HEK293 (cell line): ENCODE data around the gene TTLL5.

Source experiments
- CTCF ChIA-PET: fragments of 350-600 bp; formaldehyde crosslinking; extraction: SDS; loops from one replicate; lab custom pipeline; 2021; ENCODE audit warnings: antibody characterized with exemption; lab: Yijun Ruan, JAX
- POLR2A ChIA-PET: fragments of 300-600 bp; formaldehyde crosslinking; extraction: SDS; loops from one replicate; lab custom pipeline; 2020; ENCODE audit warnings: antibody characterized with exemption, inconsistent platforms; lab: Yijun Ruan, JAX
- H3K27ac ChIP-seq: fragments of 200-500 bp; sonication (Bioruptor generic); 2 replicates; pipeline ENCODE4 v1.5.1; 2014; ENCODE audit warnings: low read depth, low read length, control low read depth, inconsistent platforms; ENCODE audit errors: extremely low read depth
- H3K36me3 ChIP-seq, 2 experiments: fragments of 200-500 bp in 1 of 2; sonication (Bioruptor generic) in 1 of 2; 1 replicate in 1 of 2; 2 replicates in 1 of 2; pipeline ENCODE4 v1.5.1; 2014 to 2017; ENCODE audit warnings: inconsistent platforms in 2 of 2, low read length in 2 of 2; ENCODE audit not compliant: control insufficient read depth in 2 of 2, insufficient read depth in 1 of 2
- H3K4me1 ChIP-seq: fragments of 200-500 bp; sonication (Bioruptor generic); 2 replicates; pipeline ENCODE4 v1.5.1; 2014; ENCODE audit warnings: mild to moderate bottlenecking, low read length, inconsistent platforms; ENCODE audit not compliant: control insufficient read depth, insufficient read depth
- H3K4me3 ChIP-seq: 2 replicates; pipeline ENCODE4 v1.5.1; 2011; ENCODE audit warnings: low read depth, mild to moderate bottlenecking, control low read depth, low read length, moderate library complexity
- H3K9me3 ChIP-seq: fragments of 200-500 bp; sonication (Bioruptor generic); 2 replicates; pipeline ENCODE4 v1.5.1; 2014; ENCODE audit warnings: low read depth, low read length, inconsistent platforms; ENCODE audit not compliant: control insufficient read depth, insufficient read depth
- CTCF ChIP-seq: fragments of 450-650 bp; formaldehyde crosslinking; IDR thresholded peaks from 2 replicates; pipeline ENCODE4 v1.5.1; 2016; ENCODE audit warnings: missing biosample characterization, missing genetic modification characterization
- MEIS1 ChIP-seq: sonication (generic); formaldehyde crosslinking; IDR thresholded peaks from 2 replicates; pipeline ENCODE4 v1.8.1; 2022; ENCODE audit warnings: missing genetic modification reagents, mild to moderate bottlenecking, borderline replicate concordance
- WT1 ChIP-seq: fragments of 450-650 bp; formaldehyde crosslinking; IDR thresholded peaks from 2 replicates; pipeline ENCODE4 v1.5.1; 2016; ENCODE audit warnings: missing biosample characterization, missing genetic modification characterization
- ZNF121 ChIP-seq: fragments of 450-650 bp; formaldehyde crosslinking; IDR thresholded peaks from 2 replicates; pipeline ENCODE4 v1.5.1; 2016; ENCODE audit warnings: missing biosample characterization, missing genetic modification characterization
- ZNF157 ChIP-seq: fragments of 450-650 bp; formaldehyde crosslinking; IDR thresholded peaks from 2 replicates; pipeline ENCODE4 v1.5.1; 2016; ENCODE audit warnings: missing biosample characterization, missing genetic modification characterization
- ZNF518A ChIP-seq: fragments of 450-650 bp; formaldehyde crosslinking; conservative IDR thresholded peaks from 2 replicates; pipeline ENCODE4 v1.5.1; 2016; ENCODE audit warnings: low read depth, missing biosample characterization, missing genetic modification characterization
- ZNF561 ChIP-seq: fragments of 450-650 bp; IDR thresholded peaks from 2 replicates; pipeline ENCODE4 v1.5.1; 2018; ENCODE audit warnings: missing biosample characterization, missing genetic modification characterization, borderline replicate concordance
- ZNF654 ChIP-seq: fragments of 450-650 bp; formaldehyde crosslinking; IDR thresholded peaks from 2 replicates; pipeline ENCODE4 v1.5.1; 2016; ENCODE audit warnings: low read depth, missing biosample characterization, missing genetic modification characterization
- ZNF660 ChIP-seq: fragments of 450-650 bp; IDR thresholded peaks from 2 replicates; pipeline ENCODE4 v1.5.1; 2018; ENCODE audit warnings: missing biosample characterization, mild to moderate bottlenecking, missing genetic modification characterization
- ZNF707 ChIP-seq: fragments of 450-650 bp; formaldehyde crosslinking; IDR thresholded peaks from 2 replicates; pipeline ENCODE4 v1.5.1; 2016; ENCODE audit warnings: missing biosample characterization, missing genetic modification characterization
- ZNF843 ChIP-seq: fragments of 450-650 bp; formaldehyde crosslinking; IDR thresholded peaks from 2 replicates; pipeline ENCODE4 v1.5.1; 2016; ENCODE audit warnings: missing biosample characterization, missing genetic modification characterization
- ZSCAN23 ChIP-seq: fragments of 450-650 bp; formaldehyde crosslinking; IDR thresholded peaks from 2 replicates; pipeline ENCODE4 v1.5.1; 2016; ENCODE audit warnings: missing biosample characterization, missing genetic modification characterization
- TF ChIP-seq, protein P1 (sequence below): fragments of 450-650 bp; formaldehyde crosslinking; IDR thresholded peaks from 2 replicates; pipeline ENCODE4 v1.5.1; 2017; ENCODE audit warnings: missing biosample characterization, missing genetic modification characterization

Gene TTLL5

DNA sequence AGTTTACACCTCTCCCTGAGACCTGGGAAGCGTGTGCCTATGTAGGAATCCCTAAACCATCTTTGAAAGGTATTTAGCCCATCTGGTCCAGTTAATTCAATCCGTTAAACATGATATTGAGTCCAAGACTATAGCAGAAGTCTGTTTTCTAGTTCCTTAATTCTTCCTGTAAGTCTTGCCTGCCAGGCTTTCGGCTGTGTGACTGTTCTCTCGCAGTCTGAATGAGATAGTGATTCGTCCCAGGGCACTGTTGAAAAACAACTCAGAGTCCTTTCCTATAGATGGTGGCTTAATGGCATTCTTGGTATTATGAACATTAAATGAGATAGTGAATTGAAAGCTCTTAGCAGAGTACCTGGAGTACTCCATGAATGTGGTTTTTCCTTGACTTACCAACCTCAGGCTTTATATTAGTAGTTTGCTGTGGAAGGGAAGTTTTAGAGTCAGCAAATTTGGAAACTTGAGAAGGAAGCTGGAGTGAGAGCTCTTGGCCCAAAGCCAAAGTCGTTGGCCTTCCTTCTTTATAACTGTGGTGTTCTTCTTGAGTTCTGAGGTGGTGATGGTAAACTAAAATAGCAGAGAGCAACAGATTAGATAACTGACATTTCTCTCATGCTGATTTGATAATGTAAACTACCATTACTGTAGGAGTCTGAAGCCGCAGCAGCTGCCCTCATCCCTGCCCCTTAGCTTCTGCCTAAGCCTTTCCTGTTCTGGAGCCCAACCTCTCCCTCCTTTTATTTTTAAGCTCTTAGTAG, 244.3 kb downstream of the TTLL5 start (continued):
- TF ChIP-seq MEIS1 (no peak), ZNF157 (tag by site-specific recombination) (no peak)

- Histone ChIP-seq H3K27ac (peak overlapping the region; percentile 44; the same call in 1 of the 2 replicates), H3K4me3 (no peak overlapping the region), H3K36me3 (peaks cover 0 to 10% of the 10 kb centered on the region in 2 experiments; a peak in 2 of 3 replicates), H3K4me1 (peaks cover 17% of the 10 kb centered on the region), H3K9me3 (no peaks in the 10 kb centered on the region)
- ChIA-PET CTCF (interaction anchor here (0.6 to 6.6 kb wide), 42 partner anchors 9 to 720 kb away, joined by 3 to 82 read pairs (median 6); partner anchors contain the start of gene TGFB3), POLR2A (no interaction called here)
- TF ChIP-seq ZNF707 (tag by site-specific recombination): peak; percentile 80
- no peak for TF ChIP-seq ZSCAN23 (tag by site-specific recombination)
Observed at GRCh38 chr14:75906228-75906627, 245.2 kb downstream of the TTLL5 start.

- TF ChIP-seq CTCF (tag by site-specific recombination) (0 out of 2 replicates have a peak, but pooled peaks have one; percentile 6), ZNF654 (tag by site-specific recombination) (peak; percentile 53), WT1 (no peak)
- CTCF ChIA-PET: interaction anchor here (0.6 to 6.6 kb wide), 42 partner anchors 9 to 1629 kb away, joined by 3 to 82 read pairs (median 6); partner anchors contain the start of gene TGFB3
- Histone ChIP-seq H3K9me3 (no peaks in the 10 kb centered on the region), H3K4me3 (no peak overlapping the region), H3K27ac (no peak overlapping the region), H3K36me3 (peaks cover 0 to 10% of the 10 kb centered on the region in 2 experiments; a peak in 2 of 3 replicates), H3K4me1 (peaks cover 17% of the 10 kb centered on the region)
- POLR2A ChIA-PET: no interaction called here
Observed at GRCh38 chr14:75906680-75907280, 245.7 kb downstream of the TTLL5 start.

GRCh38 chr14:75907756-75908359, 246.8 kb downstream of the TTLL5 start:
- Histone ChIP-seq H3K4me1 (peaks cover 17% of the 10 kb centered on the region), H3K9me3 (no peaks in the 10 kb centered on the region), H3K36me3 (peaks cover 0 to 4% of the 10 kb centered on the region in 2 experiments; a peak in 2 of 3 replicates), H3K27ac (no peak overlapping the region), H3K4me3 (no peak overlapping the region)
- POLR2A ChIA-PET: no interaction called here
- CTCF ChIA-PET: interaction anchor here (0.8 to 6.6 kb wide), 16 partner anchors 8 to 204 kb away, joined by 3 to 82 read pairs (median 10); partner anchors contain the start of gene TGFB3
- TF ChIP-seq CTCF (tag by site-specific recombination): no peak
- TF ChIP-seq, protein P1, sequence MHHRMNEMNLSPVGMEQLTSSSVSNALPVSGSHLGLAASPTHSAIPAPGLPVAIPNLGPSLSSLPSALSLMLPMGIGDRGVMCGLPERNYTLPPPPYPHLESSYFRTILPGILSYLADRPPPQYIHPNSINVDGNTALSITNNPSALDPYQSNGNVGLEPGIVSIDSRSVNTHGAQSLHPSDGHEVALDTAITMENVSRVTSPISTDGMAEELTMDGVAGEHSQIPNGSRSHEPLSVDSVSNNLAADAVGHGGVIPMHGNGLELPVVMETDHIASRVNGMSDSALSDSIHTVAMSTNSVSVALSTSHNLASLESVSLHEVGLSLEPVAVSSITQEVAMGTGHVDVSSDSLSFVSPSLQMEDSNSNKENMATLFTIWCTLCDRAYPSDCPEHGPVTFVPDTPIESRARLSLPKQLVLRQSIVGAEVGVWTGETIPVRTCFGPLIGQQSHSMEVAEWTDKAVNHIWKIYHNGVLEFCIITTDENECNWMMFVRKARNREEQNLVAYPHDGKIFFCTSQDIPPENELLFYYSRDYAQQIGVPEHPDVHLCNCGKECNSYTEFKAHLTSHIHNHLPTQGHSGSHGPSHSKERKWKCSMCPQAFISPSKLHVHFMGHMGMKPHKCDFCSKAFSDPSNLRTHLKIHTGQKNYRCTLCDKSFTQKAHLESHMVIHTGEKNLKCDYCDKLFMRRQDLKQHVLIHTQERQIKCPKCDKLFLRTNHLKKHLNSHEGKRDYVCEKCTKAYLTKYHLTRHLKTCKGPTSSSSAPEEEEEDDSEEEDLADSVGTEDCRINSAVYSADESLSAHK (tag by site-specific recombination): no peak
- TF ChIP-seq ZNF843 (tag by site-specific recombination): no peak
- no peak for TF ChIP-seq ZNF121 (tag by site-specific recombination)
- no peak for TF ChIP-seq ZNF561 (tag by site-specific recombination)
- no peak for TF ChIP-seq ZNF518A
- no peak for TF ChIP-seq ZNF660 (tag by site-specific recombination)
